ENCODE measurements around the gene RPL9. TPM values are rescaled to one million over a fixed set of nuclear protein-coding genes. Genes with fewer than 3 reads are reported as not detected.

The RPL9 gene
- total and polyA plus RNA-seq, 2 of the 13 experiments (the other 11 are each of a cell fraction or from before 2014, with no cell fraction given), result 993 to 2,148 TPM

DNA sequence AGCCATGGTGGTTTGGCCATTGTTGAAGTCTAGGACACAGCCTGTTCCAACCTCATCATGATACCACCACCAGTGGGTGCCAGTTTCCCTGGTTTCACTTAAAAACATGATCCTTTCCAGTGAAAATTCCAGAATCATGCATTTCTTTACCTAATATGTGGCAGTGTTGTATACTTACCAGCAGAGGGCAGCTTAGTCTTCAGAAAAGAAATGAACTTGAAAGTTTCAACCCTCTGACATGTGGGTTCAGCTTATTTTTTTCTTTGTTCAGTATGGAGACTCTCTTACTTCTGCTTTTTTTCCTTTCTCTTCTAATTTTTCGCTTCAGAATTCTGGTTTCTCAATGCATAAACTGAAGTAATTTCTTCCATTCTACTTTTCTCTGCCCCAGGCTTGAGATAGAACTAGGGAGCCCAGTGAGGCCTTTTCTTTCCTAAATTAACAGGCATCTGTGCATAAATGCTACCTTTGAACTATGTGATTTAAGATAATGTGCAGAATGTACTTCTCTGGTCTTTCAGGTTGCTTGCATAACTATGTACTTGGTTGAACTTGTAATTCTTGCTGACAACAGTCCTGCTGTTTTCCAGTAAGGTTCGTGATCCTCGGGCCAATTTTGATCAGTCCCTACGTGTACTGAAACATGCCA is 10.8 kb upstream of the RPL9 start:
- no TSS peak for BruUV-seq (replicated peaks)
- Histone ChIP-seq H3K27ac (ENCODE audit: extremely low read length, insufficient read depth, low read length) (peak overlapping the region; percentile 77), H4K20me1 (ENCODE audit: insufficient read depth, low read length) (no peaks in the 10 kb centered on the region), H3K4me1 (ENCODE audit: insufficient read depth, low read length) (peaks cover 58% of the 10 kb centered on the region), H3K4me3 (replicated peaks in 1 of 3; ENCODE audit: insufficient read depth in 1 of 3, low read depth in 2 of 3, low read length in 3 of 3) (no peak overlapping the region), H3K36me3 (replicated peaks in 1 of 2; ENCODE audit: control insufficient read depth in 1 of 2, insufficient read depth in 2 of 2, low read length in 2 of 2) (peaks cover 0 to 4% of the 10 kb centered on the region in 2 experiments; a peak in 2 of 5 replicates), H3K79me2 (ENCODE audit: insufficient read depth, low read length) (no peaks in the 10 kb centered on the region), H3K4me2 (ENCODE audit: low read depth, low read length) (peak overlapping the region; percentile 36), H3K27me3 (ENCODE audit: control insufficient read depth in 1 of 2, insufficient read depth in 2 of 2, low read length in 2 of 2) (no peaks in the 10 kb centered on the region), H2AFZ (ENCODE audit: low read length) (no peak overlapping the region), H3K9me3 (ENCODE audit: low read length) (no peaks in the 10 kb centered on the region), H3K9ac (ENCODE audit: insufficient read depth, low read depth, low read length) (no peak overlapping the region)
- 59% methylated on average over 4 of the region's 4 CpGs for WGBS (ENCODE audit: low lambda C conversion rate)
- POLR2A ChIA-PET, result interaction anchor here (0.5 to 5.3 kb wide), 8 partner anchors 10 to 719 kb away, joined by 3 to 34 read pairs (median 4); partner anchors contain the start of genes LIAS, RPL9, SMIM14 and UBE2K
- peak; percentile 89 for DNase-seq (ENCODE audit: low spot score)
- FAIRE-seq, result peak; percentile 80
- ATAC-seq, result peak; percentile 93
- intact Hi-C loops (cut with micrococcal nuclease; ENCODE audit: unreplicated experiment), result loop anchor here (1.0 to 10.0 kb wide), 6 partner anchors 53 to 588 kb away; partner anchors contain the start of genes N4BP2 and SMIM14
- CTCF ChIA-PET (ENCODE audit: low intra/inter-chr PET ratio, low total read pairs), result interaction anchor here (1.2 to 1.9 kb wide), 3 partner anchors 122 to 508 kb away, joined by 3 to 18 read pairs (median 6); partner anchors contain the start of gene PDS5A
- in situ Hi-C loops (cut with HindIII; ENCODE audit: extremely low pct_ligation_motif_present, low pct_unique_long_range_greater_than_20kb), result loop anchor here (5.0 kb wide), 1 partner anchor 508 kb away; the partner anchor contains the start of gene PDS5A
- TF ChIP-seq PRDM10 (CRISPR knock-in tag; IDR thresholded peaks at IDR 0.05; ENCODE audit: low read depth), result no peak
- 0 out of 2 replicates have a peak, but pooled peaks have one; percentile 35 for TF ChIP-seq NFIC (IDR thresholded peaks at IDR 0.05; ENCODE audit: low read length)
- TF ChIP-seq ZSCAN31 (CRISPR knock-in tag; IDR thresholded peaks at IDR 0.05; ENCODE audit: low read depth), result no peak
- TF ChIP-seq ZNF484 (CRISPR knock-in tag; IDR thresholded peaks at IDR 0.05; ENCODE audit: borderline replicate concordance, low read depth), result no peak
- TF ChIP-seq GATAD2A (CRISPR knock-in tag; IDR thresholded peaks at IDR 0.05), result peak; percentile 85
- TF ChIP-seq LRRFIP1 (CRISPR knock-in tag; conservative IDR thresholded peaks at IDR 0.05), result no peak
- TF ChIP-seq, protein P1, sequence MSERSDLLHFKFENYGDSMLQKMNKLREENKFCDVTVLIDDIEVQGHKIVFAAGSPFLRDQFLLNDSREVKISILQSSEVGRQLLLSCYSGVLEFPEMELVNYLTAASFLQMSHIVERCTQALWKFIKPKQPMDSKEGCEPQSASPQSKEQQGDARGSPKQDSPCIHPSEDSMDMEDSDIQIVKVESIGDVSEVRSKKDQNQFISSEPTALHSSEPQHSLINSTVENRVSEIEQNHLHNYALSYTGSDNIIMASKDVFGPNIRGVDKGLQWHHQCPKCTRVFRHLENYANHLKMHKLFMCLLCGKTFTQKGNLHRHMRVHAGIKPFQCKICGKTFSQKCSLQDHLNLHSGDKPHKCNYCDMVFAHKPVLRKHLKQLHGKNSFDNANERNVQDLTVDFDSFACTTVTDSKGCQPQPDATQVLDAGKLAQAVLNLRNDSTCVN (CRISPR knock-in tag; IDR thresholded peaks at IDR 0.05; ENCODE audit: borderline replicate concordance), result no peak
- TF ChIP-seq, protein P2, sequence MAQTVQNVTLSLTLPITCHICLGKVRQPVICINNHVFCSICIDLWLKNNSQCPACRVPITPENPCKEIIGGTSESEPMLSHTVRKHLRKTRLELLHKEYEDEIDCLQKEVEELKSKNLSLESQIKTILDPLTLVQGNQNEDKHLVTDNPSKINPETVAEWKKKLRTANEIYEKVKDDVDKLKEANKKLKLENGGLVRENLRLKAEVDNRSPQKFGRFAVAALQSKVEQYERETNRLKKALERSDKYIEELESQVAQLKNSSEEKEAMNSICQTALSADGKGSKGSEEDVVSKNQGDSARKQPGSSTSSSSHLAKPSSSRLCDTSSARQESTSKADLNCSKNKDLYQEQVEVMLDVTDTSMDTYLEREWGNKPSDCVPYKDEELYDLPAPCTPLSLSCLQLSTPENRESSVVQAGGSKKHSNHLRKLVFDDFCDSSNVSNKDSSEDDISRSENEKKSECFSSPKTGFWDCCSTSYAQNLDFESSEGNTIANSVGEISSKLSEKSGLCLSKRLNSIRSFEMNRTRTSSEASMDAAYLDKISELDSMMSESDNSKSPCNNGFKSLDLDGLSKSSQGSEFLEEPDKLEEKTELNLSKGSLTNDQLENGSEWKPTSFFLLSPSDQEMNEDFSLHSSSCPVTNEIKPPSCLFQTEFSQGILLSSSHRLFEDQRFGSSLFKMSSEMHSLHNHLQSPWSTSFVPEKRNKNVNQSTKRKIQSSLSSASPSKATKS (CRISPR knock-in tag; IDR thresholded peaks at IDR 0.05), result no peak
- no peak for TF ChIP-seq KDM2A (CRISPR knock-in tag; IDR thresholded peaks at IDR 0.05; ENCODE audit: borderline replicate concordance, low read depth)
- TF ChIP-seq GLMP (CRISPR knock-in tag; IDR thresholded peaks at IDR 0.05; ENCODE audit: borderline replicate concordance), result no peak

Data from HepG2 (cell line).